Lower leg skin (tissue), 4 donors: ENCODE results near the gene PDE3B. TPM values are rescaled to one million over a fixed set of nuclear protein-coding genes. Genes with fewer than 3 reads are reported as not detected.
A peak's percentile ranks its signal among the peaks of the same experiment; 100 is the strongest.

Experiments
- DNase-seq, 2 donors: peaks; one replicate each; pipeline ENCODE4 v3.0.0-alpha.2; 2019; ENCODE audit warnings: low spot score in 2 of 2
- H3K4me3 ChIP-seq: fragments of 200-600 bp; sonication (generic); 2 replicates; pipeline ENCODE4 v1.5.1; 2017; ENCODE audit warnings: mild to moderate bottlenecking, low read depth; ENCODE audit not compliant: poor library complexity, severe bottlenecking
- CTCF ChIP-seq, 3 donors: fragments of 450-650 bp; IDR thresholded peaks; one replicate each; pipeline ENCODE4 v1.5.1; 2016; ENCODE audit warnings: antibody characterized with exemption in 3 of 3, mild to moderate bottlenecking in 3 of 3, moderate library complexity in 2 of 3
- POLR2A ChIP-seq, 2 donors: fragments of 450-650 bp; IDR thresholded peaks; one replicate each; pipeline ENCODE4 v1.6.1; 2016 to 2017; ENCODE audit warnings: antibody characterized with exemption in 2 of 2, mild to moderate bottlenecking in 1 of 2, moderate library complexity in 1 of 2
- WGBS, 2 donors: methylation state at CpG; one replicate each; pipeline ENCODE4 v1.1.5; 2018; 5-methylcytosine and 5-hydroxymethylcytosine counted together
- intact Hi-C: fragments of 100-400 bp; cut with DNase I; formaldehyde crosslinking; loops from one replicate; pipeline ENCODE4 v1.15.0; 2023; ENCODE audit warnings: low total_unique reads
- total RNA-seq, 4 donors: library from RNA; depleted of rRNA; stranded (reverse); fragments of >200 nt; gene quantifications; one replicate each; pipeline ENCODE4 v1.1.0, GENCODE V29; 2016

The PDE3B gene
- total RNA-seq, 4 donors from 2014 or later: 0.88 to 4.3 (median 2.1) TPM

- intact Hi-C loops: no loop called here
- no peak for TF ChIP-seq CTCF (IDR thresholded peaks at IDR 0.05)
- TF ChIP-seq POLR2A (IDR thresholded peaks at IDR 0.05): no peak
- peak; percentile 60 to 87 for DNase-seq
- 62 to 64% methylated on average over 5 of the region's 5 CpGs for WGBS, 2 donors
- H3K4me3 ChIP-seq: no peak overlapping the region
Observed at GRCh38 chr11:14894657-14895598, 251.3 kb downstream of the PDE3B start.

- intact Hi-C loops: no loop called here
- no peak for DNase-seq
- TF ChIP-seq CTCF (IDR thresholded peaks at IDR 0.05) (no peak), POLR2A (IDR thresholded peaks at IDR 0.05) (no peak)
- H3K4me3 ChIP-seq: no peak overlapping the region
- WGBS, 2 donors: 89 to 95% methylated on average over 3 of the region's 3 CpGs
Observed at GRCh38 chr11:14898355-14898754, 254.8 kb downstream of the PDE3B start.

GRCh38 chr11:14898906-14899305 is 255.3 kb downstream of the PDE3B start:
- intact Hi-C loops: no loop called here
- TF ChIP-seq CTCF (IDR thresholded peaks at IDR 0.05): no peak
- no peak for TF ChIP-seq POLR2A (IDR thresholded peaks at IDR 0.05)

GRCh38 chr11:14902650-14903350 is 259.2 kb downstream of the PDE3B start:
- 14% methylated on average over 1 of the region's 1 CpG for WGBS, 2 donors
- TF ChIP-seq CTCF (IDR thresholded peaks at IDR 0.05) (no peak), POLR2A (IDR thresholded peaks at IDR 0.05) (no peak)
- DNase-seq: no peak
- intact Hi-C loops: no loop called here
- H3K4me3 ChIP-seq: no peak overlapping the region

More at GRCh38 chr11:14898906-14899305, 255.3 kb downstream of the PDE3B start:
- DNase-seq: no peak
- H3K4me3 ChIP-seq: no peak overlapping the region
- 87 to 92% methylated on average over 2 of the region's 2 CpGs for WGBS, 2 donors

GRCh38 chr11:14904745-14905103 is 261.1 kb downstream of the PDE3B start:
- peak; percentile 67 to 96 for DNase-seq
- TF ChIP-seq POLR2A (IDR thresholded peaks at IDR 0.05) (no peak), CTCF (IDR thresholded peaks at IDR 0.05) (peak in 1 of 3 donors; percentile 71)
- intact Hi-C loops: loop anchor here (5.0 kb wide), 1 partner anchor 112 kb away; no protein-coding TSS in a partner anchor
- 10 to 12% methylated on average over 20 to 26 of the region's 26 CpGs for WGBS, 2 donors
- peak overlapping the region; percentile 23 for H3K4me3 ChIP-seq
